GM18909 (cell line): ENCODE measurements around the gene PLPP3.

Experiments used
- ATAC-seq: cut with Tn5 transposase; IDR thresholded peaks from one replicate; pipeline ENCODE4 v1.9.1; 2021; ENCODE audit warnings: mild to moderate bottlenecking; ENCODE audit not compliant: unreplicated experiment, poor library complexity

Gene PLPP3

DNA sequence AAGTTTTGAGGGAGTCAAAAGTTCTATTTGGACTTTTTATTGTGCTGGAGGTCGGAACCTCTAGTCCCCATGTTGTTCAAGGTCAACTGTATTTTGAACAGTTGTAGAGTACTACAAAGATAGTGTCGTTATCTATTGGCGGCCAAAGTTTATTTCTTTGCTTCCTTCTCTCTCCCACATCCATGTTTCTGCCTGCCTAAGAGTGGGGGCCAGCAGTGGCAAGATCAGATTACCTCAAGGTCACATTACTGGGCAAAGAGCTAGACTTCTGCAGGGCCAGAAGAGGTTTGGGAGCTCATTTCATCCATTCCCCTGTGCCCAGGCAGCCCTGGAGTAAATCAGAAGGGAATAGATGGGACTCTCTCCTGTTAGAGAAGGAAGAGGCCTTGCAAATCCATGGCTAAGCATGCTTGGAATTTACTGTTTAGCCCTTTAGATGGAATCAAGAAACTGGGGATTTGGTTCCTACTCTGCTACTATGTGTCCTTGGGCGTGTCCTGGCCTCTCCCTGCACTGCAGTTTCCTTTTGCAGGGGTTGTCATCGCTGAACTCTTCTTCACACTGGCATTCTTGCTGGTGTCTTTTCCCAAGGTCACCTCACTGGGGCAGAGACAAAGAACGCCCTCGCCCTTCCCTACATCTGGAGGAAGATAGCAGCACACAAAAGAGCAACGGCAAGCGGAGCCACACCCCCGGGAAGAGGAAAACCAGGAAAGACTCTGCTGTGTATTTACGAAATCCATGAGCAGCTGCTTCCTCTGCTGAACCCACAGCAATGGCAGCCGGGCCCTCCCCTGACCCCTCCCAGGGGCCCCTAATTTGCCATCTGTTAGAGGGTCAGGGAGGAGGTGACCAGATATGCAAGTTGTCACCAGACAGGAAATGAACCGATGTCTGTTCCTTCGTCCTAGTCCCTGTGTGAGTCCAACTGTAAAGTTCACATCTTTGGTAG, 73.3 kb downstream of the PLPP3 start:
- no peak for ATAC-seq

DNA sequence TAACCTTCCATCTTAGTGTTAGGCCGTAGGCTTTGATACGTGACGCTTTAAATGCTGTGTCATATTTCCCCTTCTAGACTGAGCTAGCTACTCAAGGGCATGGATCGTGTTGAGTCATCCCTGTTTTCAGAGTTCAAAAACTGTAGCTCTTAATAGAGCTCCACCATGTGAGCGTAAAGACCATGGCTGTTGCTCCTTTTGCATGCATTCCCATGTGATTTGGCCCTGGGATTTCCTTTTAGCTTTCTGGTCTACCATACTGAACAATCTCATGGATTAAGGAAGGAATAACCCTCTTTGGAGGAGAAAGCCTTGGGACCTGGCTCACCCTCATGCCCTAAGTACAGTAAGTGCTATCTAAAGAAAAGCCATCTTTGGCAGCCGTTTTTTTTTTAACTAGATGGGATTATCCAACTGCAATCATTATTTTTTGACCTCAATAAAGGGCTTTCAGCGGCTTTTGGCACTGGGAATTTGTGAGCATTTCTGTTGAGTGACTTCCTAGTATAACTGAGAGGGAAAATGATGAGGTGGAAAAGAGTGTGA, 76.6 kb downstream of the PLPP3 start:
- no peak for ATAC-seq

GRCh38 chr1:56501888-56502287, 77.5 kb downstream of the PLPP3 start:
- ATAC-seq, result no peak

DNA sequence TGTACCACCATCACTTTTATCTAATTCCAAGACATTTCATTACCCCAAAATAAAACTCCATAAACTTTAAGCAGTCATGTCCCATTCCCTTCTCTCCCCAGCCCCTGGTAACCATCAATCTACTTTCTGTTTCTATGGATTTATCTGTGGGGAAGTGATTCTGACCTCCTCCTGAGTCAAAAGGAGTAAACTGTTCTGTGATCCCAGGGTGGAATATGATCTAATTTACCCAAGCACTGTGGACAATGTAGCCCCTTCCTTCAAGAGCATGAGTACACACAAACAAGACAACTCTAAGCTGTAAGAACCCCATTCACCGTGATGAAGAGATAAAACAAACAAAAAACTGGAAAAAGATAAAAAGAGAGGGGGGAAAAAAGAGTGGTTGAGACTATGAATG, 77.9 kb downstream of the PLPP3 start:
- ATAC-seq, result no peak

- no peak for ATAC-seq
Measured at GRCh38 chr1:56496821-56497772, 82.3 kb downstream of the PLPP3 start.

DNA sequence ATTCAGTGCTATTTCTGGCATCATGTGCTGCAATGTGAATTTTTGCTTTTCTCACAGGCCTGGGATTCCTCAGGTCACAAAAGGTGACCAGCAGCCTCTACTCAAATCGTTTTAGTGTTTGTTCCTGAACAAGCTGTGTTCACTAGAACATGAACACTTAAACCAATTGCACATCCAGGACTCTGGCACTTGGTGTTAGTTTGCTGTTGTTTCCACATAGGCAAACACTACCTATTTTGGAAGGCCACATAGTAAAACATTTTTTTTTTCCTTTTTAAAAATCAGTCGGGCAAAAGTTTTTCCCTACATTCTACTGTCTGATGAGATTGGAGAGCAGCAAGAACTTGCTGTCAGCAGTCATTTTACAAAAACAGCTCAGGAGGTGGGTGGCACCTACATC, 83.2 kb downstream of the PLPP3 start:
- ATAC-seq, result no peak

GRCh38 chr1:56495538-56495937, 83.8 kb downstream of the PLPP3 start:
- no peak for ATAC-seq

DNA sequence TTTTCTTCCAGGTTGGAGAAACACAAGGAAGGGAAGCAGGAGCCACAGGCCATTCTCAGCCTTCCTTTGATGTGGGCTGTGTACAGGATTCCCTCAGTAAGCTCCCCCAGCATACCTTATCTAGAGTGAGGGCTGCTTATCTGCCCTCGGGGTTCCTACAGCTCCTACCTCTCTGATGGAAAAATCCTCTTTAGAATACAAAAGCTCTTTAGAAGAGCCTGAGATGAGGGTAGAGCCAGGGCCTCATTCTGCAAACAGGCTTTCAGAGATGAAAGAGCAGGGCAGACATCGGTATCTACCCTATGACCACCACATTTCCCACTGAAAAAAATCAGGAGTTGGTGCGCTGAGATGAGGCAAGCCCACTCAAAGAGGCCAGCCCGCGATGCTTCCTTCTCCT, 85.1 kb downstream of the PLPP3 start:
- ATAC-seq, result no peak

DNA sequence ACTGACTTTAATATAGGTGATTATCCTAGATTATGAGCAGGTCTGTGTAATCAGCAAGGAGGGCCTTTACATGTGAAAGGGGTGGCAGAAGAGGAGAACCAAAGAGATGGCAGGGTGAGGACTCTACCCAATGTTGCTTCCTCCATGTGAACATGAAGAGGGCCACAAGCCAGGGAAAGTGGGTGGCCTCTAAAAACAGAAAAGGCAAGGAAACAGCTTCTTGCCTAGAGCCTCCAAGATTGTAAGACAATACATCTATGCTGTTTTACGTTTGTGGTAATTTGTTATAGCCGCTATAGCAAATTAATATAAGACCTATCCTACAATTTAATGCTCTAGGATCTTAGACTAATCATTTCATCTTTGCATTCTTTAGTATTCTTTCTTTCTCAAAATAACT, 85.5 kb downstream of the PLPP3 start:
- no peak for ATAC-seq

- ATAC-seq, result no peak
Measured at GRCh38 chr1:56491441-56491840, 87.9 kb downstream of the PLPP3 start.

DNA sequence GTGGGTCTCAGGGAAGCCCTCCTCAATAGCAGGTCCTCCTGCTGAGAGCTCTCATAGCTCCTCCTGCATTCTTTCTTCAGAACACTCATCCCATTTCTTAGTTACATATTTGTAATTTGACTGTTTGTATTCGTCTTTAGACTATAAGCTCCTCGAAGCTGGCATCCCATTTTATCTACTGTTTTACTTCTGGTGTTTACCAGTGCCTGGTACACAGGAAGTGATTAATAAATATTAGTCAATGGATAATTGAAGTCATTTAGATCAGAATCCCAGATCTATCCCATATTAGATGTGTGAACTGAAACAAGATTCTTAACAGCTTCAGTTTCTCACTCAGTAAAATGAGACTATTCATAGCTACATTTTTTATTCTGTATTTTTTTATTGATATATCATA, 88.7 kb downstream of the PLPP3 start:
- ATAC-seq, result no peak

GRCh38 chr1:56489695-56490094, 89.7 kb downstream of the PLPP3 start:
- ATAC-seq, result no peak

DNA sequence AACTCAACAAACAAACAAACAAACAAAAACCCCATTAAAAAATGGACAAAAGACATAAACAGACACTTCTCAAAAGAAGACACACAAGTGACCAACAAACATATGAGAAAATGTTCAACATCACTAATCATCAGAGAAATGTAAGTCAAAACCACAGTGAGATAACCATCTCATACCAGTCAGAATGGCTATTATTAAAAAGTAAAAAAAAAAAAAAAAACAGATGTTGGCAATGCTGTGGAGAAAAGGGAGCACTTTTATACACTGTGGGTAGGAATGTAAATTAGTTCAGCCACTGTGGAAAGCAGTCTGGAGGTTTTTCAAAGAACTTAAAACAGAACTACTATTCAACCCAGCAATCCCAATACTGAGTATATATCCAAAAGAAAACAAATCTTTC, 94.7 kb downstream of the PLPP3 start:
- no peak for ATAC-seq

- no peak for ATAC-seq
Measured at GRCh38 chr1:56483104-56483503, 96.3 kb downstream of the PLPP3 start.

DNA sequence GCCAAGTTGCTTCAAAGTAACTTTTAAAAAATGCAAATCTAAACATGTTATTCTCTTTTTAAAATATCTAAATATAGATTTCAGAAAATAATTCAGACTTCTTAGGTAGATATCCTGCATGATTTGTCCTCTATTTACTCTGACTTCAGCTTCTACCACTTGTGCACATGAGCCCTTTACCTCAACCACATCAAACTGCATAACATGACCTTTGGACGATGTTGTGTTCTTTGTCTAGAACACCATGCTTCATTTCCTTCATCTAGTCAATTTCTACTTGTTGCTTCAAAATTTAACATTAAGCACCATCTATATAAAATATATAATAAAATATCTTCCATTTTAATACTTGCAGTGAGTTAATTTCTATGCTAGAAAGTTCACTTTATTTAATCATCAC, 96.9 kb downstream of the PLPP3 start:
- ATAC-seq, result no peak

DNA sequence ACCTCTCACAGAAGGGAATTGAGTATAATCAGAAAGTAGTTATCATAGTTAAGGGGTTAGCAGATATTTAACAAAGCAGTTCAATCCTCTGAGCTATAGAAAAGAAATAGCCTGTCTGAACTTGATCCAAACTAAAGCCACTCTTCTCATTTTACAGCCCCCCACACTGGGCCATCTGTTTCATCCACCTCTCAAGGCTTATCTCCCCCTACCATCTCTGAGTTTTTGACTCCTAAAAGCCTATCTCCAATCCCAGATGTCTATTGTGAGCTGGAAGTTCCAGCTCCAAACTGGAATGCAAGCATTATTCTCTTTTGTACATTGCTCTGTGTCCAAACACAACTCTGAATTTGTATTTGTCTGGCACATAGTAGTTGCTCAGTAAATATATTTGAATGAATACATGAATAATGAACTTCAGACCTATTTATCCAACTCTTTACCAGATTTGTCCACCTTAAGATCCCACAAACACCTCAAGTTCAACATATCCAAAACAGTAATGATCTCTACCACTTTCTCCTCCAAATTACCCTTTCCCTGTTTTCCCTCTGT, 98.1 kb downstream of the PLPP3 start:
- no peak for ATAC-seq

- no peak for ATAC-seq
Measured at GRCh38 chr1:56478734-56479133, 100.6 kb downstream of the PLPP3 start.

DNA sequence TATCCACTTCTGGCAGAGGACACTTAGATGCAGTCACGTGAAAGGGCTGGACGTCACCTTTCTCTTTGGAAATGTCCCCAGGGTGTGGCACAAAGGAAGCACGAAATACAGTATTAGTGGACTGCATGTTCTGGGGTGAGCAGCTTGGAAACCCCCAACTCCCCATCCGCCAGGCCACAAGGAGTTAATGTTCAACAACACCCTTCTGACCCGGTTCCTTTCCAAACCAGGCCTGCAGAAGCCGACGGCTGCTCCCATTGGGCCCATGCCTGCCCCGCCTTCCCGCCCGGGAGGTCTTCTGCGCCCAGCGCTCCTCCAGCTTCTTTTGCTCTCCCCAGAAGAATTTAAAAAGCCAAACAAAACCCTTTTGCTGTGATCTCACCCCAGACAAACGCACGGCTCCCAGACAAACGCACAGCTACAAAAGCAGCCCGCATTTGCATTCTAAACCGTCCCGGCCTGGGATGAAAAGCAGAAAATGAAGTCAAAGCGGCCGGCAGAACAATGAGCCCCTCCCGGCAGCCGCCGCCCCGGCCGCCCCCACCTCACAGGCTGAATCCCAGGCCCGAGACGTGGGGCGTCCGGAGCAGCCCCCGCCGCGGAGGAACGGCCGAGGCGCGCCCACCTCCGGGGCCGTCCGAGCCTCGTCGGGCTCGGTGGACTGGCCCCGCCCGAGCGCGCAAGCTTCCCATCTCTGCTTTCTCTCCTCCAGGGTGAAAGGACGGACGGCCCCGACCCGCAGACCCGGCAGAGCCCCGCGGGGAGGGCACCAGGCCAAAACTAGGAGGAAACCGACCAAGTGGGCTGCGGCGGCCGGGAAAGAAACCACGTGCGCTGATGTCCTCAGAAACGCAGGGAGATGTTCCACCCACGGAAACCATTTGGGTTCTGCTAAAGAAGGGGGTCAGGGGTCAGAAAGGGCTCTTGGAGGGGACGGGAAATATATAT, 101.9 kb downstream of the PLPP3 start:
- peak; percentile 55 for ATAC-seq

DNA sequence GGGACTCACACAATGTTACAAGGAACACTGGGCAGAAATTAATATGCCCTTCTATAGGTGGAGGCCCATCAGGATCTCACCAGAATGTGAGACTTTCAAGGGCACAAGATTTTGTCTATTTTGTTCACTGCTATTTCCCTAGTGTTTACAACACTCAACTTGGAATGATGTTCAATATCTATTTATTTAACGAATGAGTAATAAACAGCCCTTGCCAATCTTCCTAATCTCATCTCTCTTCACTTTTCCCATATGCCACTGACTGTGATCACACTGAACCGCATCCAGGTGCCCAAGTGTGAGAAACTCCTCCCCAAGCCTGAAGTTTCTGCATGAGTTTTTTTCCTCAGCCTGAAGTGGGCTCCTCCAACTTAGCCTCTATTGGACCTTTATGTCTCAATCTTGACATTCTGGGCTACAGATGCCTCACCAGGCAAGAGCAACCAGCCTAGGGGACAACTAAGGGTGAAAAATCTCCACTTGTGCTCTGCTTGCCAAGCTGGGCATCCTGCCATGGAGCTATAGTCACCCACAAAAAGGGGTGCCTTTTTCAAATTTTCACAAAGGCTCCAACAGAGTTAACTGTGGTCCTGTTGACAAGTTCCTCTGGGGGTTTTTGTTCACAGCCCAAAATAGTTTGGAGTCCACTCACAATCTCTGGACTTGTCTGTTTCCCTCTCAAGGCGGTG, 105.6 kb downstream of the PLPP3 start:
- ATAC-seq, result no peak
